ENCODE data around the gene CKB. TPM values are rescaled to one million over a fixed set of nuclear protein-coding genes. Genes with fewer than 3 reads are reported as not detected.

Gene CKB
- total RNA-seq, 1 donor from 2014 or later: 139 TPM

- no peak for DNase-seq (ENCODE audit: low spot score)
- H3K9me3 Mint-ChIP-seq (ENCODE audit: low read depth): no peaks in the 10 kb centered on the region
- H3K4me3 Mint-ChIP-seq (ENCODE audit: unreplicated experiment): no peak overlapping the region
- TF ChIP-seq, protein P1, sequence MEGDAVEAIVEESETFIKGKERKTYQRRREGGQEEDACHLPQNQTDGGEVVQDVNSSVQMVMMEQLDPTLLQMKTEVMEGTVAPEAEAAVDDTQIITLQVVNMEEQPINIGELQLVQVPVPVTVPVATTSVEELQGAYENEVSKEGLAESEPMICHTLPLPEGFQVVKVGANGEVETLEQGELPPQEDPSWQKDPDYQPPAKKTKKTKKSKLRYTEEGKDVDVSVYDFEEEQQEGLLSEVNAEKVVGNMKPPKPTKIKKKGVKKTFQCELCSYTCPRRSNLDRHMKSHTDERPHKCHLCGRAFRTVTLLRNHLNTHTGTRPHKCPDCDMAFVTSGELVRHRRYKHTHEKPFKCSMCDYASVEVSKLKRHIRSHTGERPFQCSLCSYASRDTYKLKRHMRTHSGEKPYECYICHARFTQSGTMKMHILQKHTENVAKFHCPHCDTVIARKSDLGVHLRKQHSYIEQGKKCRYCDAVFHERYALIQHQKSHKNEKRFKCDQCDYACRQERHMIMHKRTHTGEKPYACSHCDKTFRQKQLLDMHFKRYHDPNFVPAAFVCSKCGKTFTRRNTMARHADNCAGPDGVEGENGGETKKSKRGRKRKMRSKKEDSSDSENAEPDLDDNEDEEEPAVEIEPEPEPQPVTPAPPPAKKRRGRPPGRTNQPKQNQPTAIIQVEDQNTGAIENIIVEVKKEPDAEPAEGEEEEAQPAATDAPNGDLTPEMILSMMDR (IDR thresholded peaks at IDR 0.05): no peak
- H3K36me3 Mint-ChIP-seq (ENCODE audit: low read depth): no peaks in the 10 kb centered on the region
- H3K27me3 Mint-ChIP-seq (ENCODE audit: low read depth): no peaks in the 10 kb centered on the region
- H3K4me1 Mint-ChIP-seq (ENCODE audit: low read depth): peaks cover 28% of the 10 kb centered on the region
- no peak overlapping the region for H3K27ac Mint-ChIP-seq (ENCODE audit: unreplicated experiment)
Measured at GRCh38 chr14:103533137-103533998, 10.7 kb upstream of the CKB start.

GRCh38 chr14:103532216-103533136 is 9.8 kb upstream of the CKB start:
- no peak for DNase-seq (ENCODE audit: low spot score)
- TF ChIP-seq, protein P1 (IDR thresholded peaks at IDR 0.05): no peak
- no peak overlapping the region for H3K27ac Mint-ChIP-seq (ENCODE audit: unreplicated experiment)
- H3K27me3 Mint-ChIP-seq (ENCODE audit: low read depth): no peaks in the 10 kb centered on the region
- H3K4me1 Mint-ChIP-seq (ENCODE audit: low read depth): peaks cover 36% of the 10 kb centered on the region
- no peaks in the 10 kb centered on the region for H3K36me3 Mint-ChIP-seq (ENCODE audit: low read depth)
- H3K4me3 Mint-ChIP-seq (ENCODE audit: unreplicated experiment): no peak overlapping the region
- no peaks in the 10 kb centered on the region for H3K9me3 Mint-ChIP-seq (ENCODE audit: low read depth)

- H3K4me3 Mint-ChIP-seq (ENCODE audit: unreplicated experiment): no peak overlapping the region
- no peak for DNase-seq (ENCODE audit: low spot score)
- H3K27me3 Mint-ChIP-seq (ENCODE audit: low read depth): no peaks in the 10 kb centered on the region
- TF ChIP-seq, protein P1 (IDR thresholded peaks at IDR 0.05): no peak
- no peak overlapping the region for H3K27ac Mint-ChIP-seq (ENCODE audit: unreplicated experiment)
- H3K4me1 Mint-ChIP-seq (ENCODE audit: low read depth): peaks cover 38% of the 10 kb centered on the region
- no peaks in the 10 kb centered on the region for H3K36me3 Mint-ChIP-seq (ENCODE audit: low read depth)
- H3K9me3 Mint-ChIP-seq (ENCODE audit: low read depth): no peaks in the 10 kb centered on the region
Measured at GRCh38 chr14:103531421-103532215, 9.0 kb upstream of the CKB start.

- Mint-ChIP-seq H3K27ac (ENCODE audit: unreplicated experiment) (no peak overlapping the region), H3K4me1 (ENCODE audit: low read depth) (peaks cover 41% of the 10 kb centered on the region), H3K27me3 (ENCODE audit: low read depth) (no peaks in the 10 kb centered on the region), H3K36me3 (ENCODE audit: low read depth) (no peaks in the 10 kb centered on the region), H3K4me3 (ENCODE audit: unreplicated experiment) (no peak overlapping the region), H3K9me3 (ENCODE audit: low read depth) (no peaks in the 10 kb centered on the region)
- TF ChIP-seq, protein P1 (IDR thresholded peaks at IDR 0.05): no peak
- no peak for DNase-seq (ENCODE audit: low spot score)
Measured at GRCh38 chr14:103530831-103531230, 8.2 kb upstream of the CKB start.

All from chondrocyte (in vitro differentiated cells).